ENCODE data around the gene OR10R2. TPM values are rescaled to one million over a fixed set of nuclear protein-coding genes. Genes with fewer than 3 reads are reported as not detected.

The OR10R2 gene
- total RNA-seq, 4 donors from 2014 or later: not detected

GRCh38 chr1:158445376-158445775 lies 26.6 kb upstream of the OR10R2 start:
- no peak for DNase-seq (ENCODE audit: extremely low spot score)

DNA sequence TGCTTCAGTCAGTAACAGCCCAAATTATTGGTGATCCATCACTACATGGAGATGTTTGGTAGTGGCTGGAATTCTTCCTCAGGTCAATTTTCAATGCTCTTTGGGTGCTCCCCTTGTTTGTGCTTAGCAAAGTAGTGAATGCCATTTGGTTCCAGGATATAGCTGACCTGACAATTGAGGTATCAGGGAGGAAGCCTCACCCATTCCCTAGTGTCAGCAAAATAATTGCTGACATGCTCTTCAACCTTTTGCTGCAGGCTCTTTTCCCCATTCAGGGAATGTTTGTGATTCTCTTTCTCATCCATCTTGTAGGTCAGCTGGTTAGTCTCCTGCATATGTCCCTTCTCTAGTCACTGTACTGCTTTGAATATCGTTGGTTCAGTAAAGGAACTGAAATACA lies 17.5 kb upstream of the OR10R2 start:
- no peaks in the 10 kb centered on the region for H3K4me1 ChIP-seq
- no peak overlapping the region for H3K4me3 ChIP-seq
- peaks cover 0 to 6% (median 2%) of the 10 kb centered on the region in 4 donors for H3K9me3 ChIP-seq
- 62% methylated on average over 1 of the region's 1 CpG for WGBS
- H3K27ac ChIP-seq (replicated peaks in 1 of 4): no peak overlapping the region
- TF ChIP-seq, protein P1, sequence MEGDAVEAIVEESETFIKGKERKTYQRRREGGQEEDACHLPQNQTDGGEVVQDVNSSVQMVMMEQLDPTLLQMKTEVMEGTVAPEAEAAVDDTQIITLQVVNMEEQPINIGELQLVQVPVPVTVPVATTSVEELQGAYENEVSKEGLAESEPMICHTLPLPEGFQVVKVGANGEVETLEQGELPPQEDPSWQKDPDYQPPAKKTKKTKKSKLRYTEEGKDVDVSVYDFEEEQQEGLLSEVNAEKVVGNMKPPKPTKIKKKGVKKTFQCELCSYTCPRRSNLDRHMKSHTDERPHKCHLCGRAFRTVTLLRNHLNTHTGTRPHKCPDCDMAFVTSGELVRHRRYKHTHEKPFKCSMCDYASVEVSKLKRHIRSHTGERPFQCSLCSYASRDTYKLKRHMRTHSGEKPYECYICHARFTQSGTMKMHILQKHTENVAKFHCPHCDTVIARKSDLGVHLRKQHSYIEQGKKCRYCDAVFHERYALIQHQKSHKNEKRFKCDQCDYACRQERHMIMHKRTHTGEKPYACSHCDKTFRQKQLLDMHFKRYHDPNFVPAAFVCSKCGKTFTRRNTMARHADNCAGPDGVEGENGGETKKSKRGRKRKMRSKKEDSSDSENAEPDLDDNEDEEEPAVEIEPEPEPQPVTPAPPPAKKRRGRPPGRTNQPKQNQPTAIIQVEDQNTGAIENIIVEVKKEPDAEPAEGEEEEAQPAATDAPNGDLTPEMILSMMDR (IDR thresholded peaks at IDR 0.05): no peak
- TF ChIP-seq POLR2AphosphoS5 (IDR thresholded peaks at IDR 0.05): no peak
- no peak for TF ChIP-seq POLR2A (IDR thresholded peaks at IDR 0.05; ENCODE audit: low read depth)
- TF ChIP-seq EP300 (IDR thresholded peaks at IDR 0.05): no peak
- no peak for DNase-seq (ENCODE audit: extremely low spot score)
- H3K36me3 ChIP-seq: no peaks in the 10 kb centered on the region
- intact Hi-C loops (cut with DNase I): no loop called here
- peaks cover 0 to 3% (median 0%) of the 10 kb centered on the region in 4 donors for H3K27me3 ChIP-seq

More at GRCh38 chr1:158445376-158445775, 26.6 kb upstream of the OR10R2 start:
- H3K4me3 ChIP-seq: no peak overlapping the region
- WGBS: 81% methylated on average over 4 of the region's 4 CpGs
- H3K27me3 ChIP-seq: no peaks in the 10 kb centered on the region
- no peak overlapping the region for H3K27ac ChIP-seq (replicated peaks in 1 of 4)
- TF ChIP-seq, protein P1 (IDR thresholded peaks at IDR 0.05): no peak
- TF ChIP-seq POLR2AphosphoS5 (IDR thresholded peaks at IDR 0.05) (no peak), EP300 (IDR thresholded peaks at IDR 0.05) (no peak), POLR2A (IDR thresholded peaks at IDR 0.05; ENCODE audit: low read depth) (no peak)
- no peaks in the 10 kb centered on the region for H3K36me3 ChIP-seq
- intact Hi-C loops (cut with DNase I): no loop called here
- no peaks in the 10 kb centered on the region for H3K9me3 ChIP-seq
- H3K4me1 ChIP-seq: no peaks in the 10 kb centered on the region

- Histone ChIP-seq H3K4me3 (no peak overlapping the region), H3K9me3 (peaks cover 0 to 2% (median under 1%) of the 10 kb centered on the region in 4 donors), H3K27me3 (peaks cover 0 to 3% (median 0%) of the 10 kb centered on the region in 4 donors), H3K36me3 (no peaks in the 10 kb centered on the region), H3K4me1 (no peaks in the 10 kb centered on the region), H3K27ac (replicated peaks in 1 of 4) (no peak overlapping the region)
- no peak for DNase-seq (ENCODE audit: extremely low spot score)
- intact Hi-C loops (cut with DNase I): no loop called here
- TF ChIP-seq, protein P1 (IDR thresholded peaks at IDR 0.05): no peak
- TF ChIP-seq EP300 (IDR thresholded peaks at IDR 0.05) (no peak), POLR2AphosphoS5 (IDR thresholded peaks at IDR 0.05) (no peak), POLR2A (IDR thresholded peaks at IDR 0.05; ENCODE audit: low read depth) (no peak)
Measured at GRCh38 chr1:158457246-158457645, 14.8 kb upstream of the OR10R2 start.

DNA sequence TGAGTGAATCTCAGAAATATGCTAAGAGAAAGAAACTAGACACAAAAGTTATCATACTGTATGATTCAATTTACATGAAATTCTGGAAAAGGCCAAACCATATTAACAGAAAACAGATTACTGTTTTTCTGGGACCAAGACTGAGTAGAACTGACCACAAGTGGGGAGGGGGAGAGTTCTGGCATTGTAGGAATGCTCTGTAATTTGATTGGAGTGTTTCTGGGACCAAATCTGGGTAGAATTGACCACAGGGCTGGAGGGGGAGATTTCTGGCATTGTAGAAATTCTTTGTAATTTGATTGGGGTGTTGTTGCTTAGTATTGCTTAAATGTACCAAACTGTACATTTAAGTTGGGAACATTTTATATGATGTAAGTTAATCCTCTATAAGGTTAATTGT lies 13.8 kb upstream of the OR10R2 start:
- Histone ChIP-seq H3K36me3 (no peaks in the 10 kb centered on the region), H3K27me3 (peaks cover 0 to 3% (median 0%) of the 10 kb centered on the region in 4 donors), H3K27ac (replicated peaks in 1 of 4) (no peak overlapping the region), H3K4me3 (no peak overlapping the region), H3K9me3 (no peaks in the 10 kb centered on the region), H3K4me1 (no peaks in the 10 kb centered on the region)
- DNase-seq (ENCODE audit: extremely low spot score): no peak
- TF ChIP-seq, protein P1 (IDR thresholded peaks at IDR 0.05): no peak
- TF ChIP-seq POLR2AphosphoS5 (IDR thresholded peaks at IDR 0.05): no peak
- TF ChIP-seq POLR2A (IDR thresholded peaks at IDR 0.05; ENCODE audit: low read depth): no peak
- TF ChIP-seq EP300 (IDR thresholded peaks at IDR 0.05): no peak
- intact Hi-C loops (cut with DNase I): no loop called here

DNA sequence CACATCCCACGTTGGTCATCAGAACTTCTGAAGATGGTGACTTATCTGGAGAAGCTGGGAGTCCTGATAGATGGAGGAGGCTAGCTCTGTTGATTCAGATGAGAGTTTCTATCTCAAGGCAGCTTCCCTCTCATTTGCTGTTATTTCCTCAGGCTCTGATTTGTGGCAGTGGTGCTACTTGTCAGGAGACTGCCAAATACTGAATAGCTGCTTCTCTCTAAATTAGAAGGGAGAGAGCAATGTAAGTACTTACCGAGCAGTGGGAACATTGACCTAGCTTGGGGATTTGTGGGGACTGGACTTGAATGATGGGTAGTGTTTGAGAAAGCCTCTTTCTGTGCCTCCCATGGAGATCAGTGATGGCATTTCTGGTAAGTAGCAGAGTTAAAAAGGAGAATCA lies 10.5 kb upstream of the OR10R2 start, which contains the start of gene OR10K1:
TSS of gene OR10K1 (plus strand) at position 301 of the 400 bp plus-strand sequence. CDS start 3,728 bp downstream, outside the sequence.
- no peak within 1 kb of the TSS for H3K27ac ChIP-seq (replicated peaks in 1 of 4)

More for the DNA sequence above, 10.5 kb upstream of the OR10R2 start, which contains the start of gene OR10K1:
- Histone ChIP-seq H3K9me3 (no peaks in the 10 kb centered on the region), H3K27me3 (no peaks in the 10 kb centered on the region), H3K4me3 (no peak within 1 kb of the TSS), H3K36me3 (no peaks in the 10 kb centered on the region), H3K4me1 (no peaks in the 10 kb centered on the region)
- no peak for TF ChIP-seq POLR2AphosphoS5 (IDR thresholded peaks at IDR 0.05)
- no peak for DNase-seq (ENCODE audit: extremely low spot score)
- WGBS: 69% methylated on average over 2 of the region's 2 CpGs
- intact Hi-C loops (cut with DNase I): no loop called here
